GM18858 (cell line): ENCODE results near the gene PDPN.

ENCODE experiments used
- ATAC-seq: cut with Tn5 transposase; IDR thresholded peaks from one replicate; pipeline ENCODE4 v1.9.1; 2021; ENCODE audit not compliant: unreplicated experiment

Gene PDPN

GRCh38 chr1:13576926-13577325 is 6.7 kb upstream of the PDPN start:
- no peak for ATAC-seq

- ATAC-seq = no peak
Observed at GRCh38 chr1:13577846-13578245, 5.8 kb upstream of the PDPN start.

GRCh38 chr1:13581446-13581845 is 2.2 kb upstream of the PDPN start:
- no peak for ATAC-seq

GRCh38 chr1:13582713-13583443 is 754 bp upstream of the PDPN start:
- no peak for ATAC-seq

- no peak for ATAC-seq
Observed at GRCh38 chr1:13583966-13584791, 547 bp downstream of the PDPN start.

DNA sequence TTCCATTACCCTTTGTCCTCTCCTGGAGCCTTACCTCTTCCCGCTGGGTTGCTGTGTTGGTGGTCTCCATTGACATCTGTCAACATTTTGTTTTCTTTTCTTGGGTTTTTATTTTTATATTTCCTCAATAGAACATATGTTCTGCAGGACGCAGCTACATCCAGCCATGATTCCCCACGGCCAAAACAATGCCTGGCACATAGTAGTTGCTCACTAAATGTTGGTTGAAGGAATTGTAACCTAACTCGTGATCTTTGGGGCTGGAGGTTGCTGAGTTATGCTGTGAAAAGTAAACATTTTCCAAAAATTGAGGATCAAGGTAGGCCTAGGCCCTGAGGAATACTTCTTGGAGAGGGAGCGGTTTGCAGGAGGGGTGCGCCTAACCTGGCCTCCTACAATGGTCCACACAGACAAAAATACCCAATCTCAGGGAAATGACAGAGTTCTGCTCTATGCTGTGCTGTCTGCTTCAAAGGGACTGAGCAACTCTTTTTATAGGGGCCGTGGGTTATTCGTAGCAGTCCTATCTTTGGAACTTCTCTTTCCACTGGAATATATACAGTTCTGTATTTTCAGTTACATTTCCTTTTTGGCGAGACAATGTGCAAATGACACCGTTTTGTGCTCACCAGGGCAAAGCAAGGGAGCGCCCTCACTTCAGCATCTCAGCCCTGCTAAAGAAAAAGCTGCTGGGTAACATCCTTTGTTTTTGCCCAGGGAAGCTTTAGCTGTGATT is 1.4 kb downstream of the PDPN start:
- ATAC-seq = no peak

GRCh38 chr1:13585612-13585991 is 2.0 kb downstream of the PDPN start:
- no peak for ATAC-seq

DNA sequence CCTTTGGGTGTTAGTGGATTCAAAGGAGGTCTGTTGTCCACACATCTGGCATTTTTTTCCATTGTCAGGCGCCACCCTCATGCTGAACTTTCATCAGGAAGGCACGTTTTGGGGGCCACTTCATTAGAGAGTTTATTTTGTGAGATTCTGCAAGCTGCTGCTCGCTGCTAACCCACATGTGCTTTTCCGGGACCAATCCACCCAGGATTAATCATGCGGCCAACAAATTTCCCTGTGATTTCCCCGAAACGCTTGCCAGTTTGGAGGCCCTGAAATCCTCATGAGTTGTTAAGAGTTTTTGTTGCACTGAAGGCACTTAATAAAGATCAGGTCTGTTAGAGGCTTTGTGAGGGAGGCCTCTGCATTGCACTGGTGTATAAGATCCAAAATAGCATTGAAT is 2.4 kb downstream of the PDPN start:
- ATAC-seq = no peak

GRCh38 chr1:13587256-13588030 is 3.8 kb downstream of the PDPN start:
- no peak for ATAC-seq

DNA sequence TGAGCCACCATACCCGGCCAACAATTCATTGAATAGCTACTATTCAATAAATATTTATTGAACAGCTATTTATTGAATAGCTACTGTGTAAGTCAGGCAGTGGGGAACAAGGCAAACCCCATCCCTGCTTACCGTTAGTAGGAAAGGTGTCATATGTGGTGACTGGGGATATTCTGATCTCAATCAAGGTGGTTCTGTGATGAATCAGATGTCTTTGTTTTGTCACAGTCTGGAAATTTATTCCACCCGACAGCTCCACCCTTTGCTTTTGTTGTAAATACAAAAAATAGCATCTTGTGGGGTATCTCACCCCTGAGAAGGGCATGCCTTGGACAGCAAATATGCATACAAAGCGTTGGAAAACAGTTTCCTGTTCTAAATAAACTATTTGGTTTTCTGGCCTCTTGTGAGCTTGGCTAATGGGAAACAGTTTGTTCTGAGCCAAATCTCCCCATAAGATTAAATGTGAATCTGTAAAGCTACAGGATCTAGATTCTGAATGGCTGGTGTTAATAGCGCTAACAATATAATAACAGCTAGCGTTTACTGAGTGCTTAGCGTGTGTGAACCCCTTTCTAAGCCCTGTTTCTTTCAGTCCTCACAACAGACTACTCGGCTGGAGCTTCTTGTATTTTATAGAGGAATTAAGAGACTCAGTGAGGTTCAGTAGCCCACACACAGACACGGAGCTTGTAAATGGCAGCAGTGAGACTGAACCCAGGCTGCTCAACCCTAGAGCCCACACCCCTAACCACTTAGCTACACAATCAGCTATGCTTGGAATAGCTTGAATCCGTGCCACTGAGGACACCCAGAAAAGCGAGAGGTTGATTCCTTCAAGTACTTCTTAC is 5.5 kb downstream of the PDPN start:
- no peak for ATAC-seq

DNA sequence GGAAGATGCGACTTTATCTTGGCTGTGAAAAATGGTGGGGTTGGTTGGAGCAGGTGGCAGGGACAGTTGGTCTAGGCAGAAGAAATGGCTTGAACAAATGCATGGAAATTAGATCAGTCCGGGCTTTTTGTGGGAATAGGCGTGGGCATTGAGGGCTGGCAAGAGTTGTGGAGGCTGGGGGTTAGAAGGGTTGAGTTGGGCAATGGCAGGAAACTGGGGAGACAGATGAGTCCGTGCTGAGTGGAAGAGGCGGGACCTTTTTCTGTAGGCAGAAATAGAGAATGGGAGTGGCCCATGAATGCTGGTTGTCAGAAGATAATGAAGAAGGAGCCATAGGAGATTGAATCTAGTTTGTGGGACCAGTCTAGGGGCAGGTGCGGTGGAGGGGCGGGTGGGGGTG is 6.9 kb downstream of the PDPN start:
- no peak for ATAC-seq

DNA sequence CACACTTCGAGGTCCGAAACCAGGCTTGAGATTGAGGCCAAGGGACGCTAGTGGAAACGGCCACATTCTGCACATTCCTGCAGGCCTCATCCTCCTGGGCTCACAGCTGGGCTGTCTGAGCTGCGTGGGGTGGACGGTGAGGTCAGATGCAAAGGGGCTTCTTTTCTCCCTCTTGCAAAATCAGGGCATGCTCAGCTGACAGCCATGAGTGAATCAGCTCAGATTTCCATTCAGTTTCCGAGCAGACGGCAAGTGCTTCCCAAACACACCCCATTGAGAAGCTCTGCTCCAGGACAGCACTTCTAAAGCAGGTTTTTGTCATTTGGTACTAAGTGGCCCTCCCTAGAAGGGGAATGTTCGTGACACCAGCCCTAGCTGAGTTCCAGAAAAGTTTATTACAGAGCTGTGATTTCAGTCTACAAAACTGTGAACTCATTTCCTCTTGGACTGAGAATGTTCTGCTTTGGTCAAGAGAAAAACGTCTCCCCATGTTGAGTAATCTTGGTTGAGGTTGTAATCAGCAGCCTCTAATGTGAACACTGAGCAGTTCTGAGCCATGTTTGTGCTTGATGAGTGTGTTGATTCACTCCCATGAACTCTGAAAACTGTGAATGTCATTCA is 10.0 kb downstream of the PDPN start:
- no peak for ATAC-seq

- no peak for ATAC-seq
Observed at GRCh38 chr1:13595411-13595810, 11.8 kb downstream of the PDPN start.

GRCh38 chr1:13597166-13597565 is 13.5 kb downstream of the PDPN start:
- ATAC-seq = no peak

GRCh38 chr1:13600762-13601453 is 17.3 kb downstream of the PDPN start:
- ATAC-seq = no peak

GRCh38 chr1:13604176-13604575 is 20.5 kb downstream of the PDPN start:
- no peak for ATAC-seq

GRCh38 chr1:13604721-13605120 is 21.1 kb downstream of the PDPN start:
- no peak for ATAC-seq

- ATAC-seq = no peak
Observed at GRCh38 chr1:13605159-13605558, 21.5 kb downstream of the PDPN start.

GRCh38 chr1:13607002-13607401 is 23.4 kb downstream of the PDPN start:
- no peak for ATAC-seq
